Measurements from ENCODE around the gene PLEKHA4. TPM values are rescaled to one million over a fixed set of nuclear protein-coding genes. Genes with fewer than 3 reads are reported as not detected.
A peak's percentile ranks its signal among the peaks of the same experiment; 100 is the strongest.

Gene PLEKHA4
- total and polyA plus RNA-seq, 9 of the 15 experiments (the other 6 are each of a cell fraction or from before 2014, with no cell fraction given): 0.07 to 30.8 (median 11.4) TPM

- peak; percentile 71 for TF ChIP-seq SMAD4 (CRISPR knock-in tag; conservative IDR thresholded peaks at IDR 0.05)
- TF ChIP-seq PYGO2 (tag; IDR thresholded peaks at IDR 0.05): peak; percentile 44; the same call in 1 of the 2 replicates
- TF ChIP-seq SP2 (IDR thresholded peaks at IDR 0.05; ENCODE audit: extremely low read depth, low read depth, low read length, poor library complexity, severe bottlenecking): no peak
- TF ChIP-seq LARP7 (IDR thresholded peaks at IDR 0.05): 0 out of 2 replicates have a peak, but pooled peaks have one; percentile 49
- no peak for TF ChIP-seq SMAD1 (IDR thresholded peaks at IDR 0.05; ENCODE audit: low read depth, low read length, partially characterized antibody)
- TF ChIP-seq BRD4 (IDR thresholded peaks at IDR 0.05): no peak
- peak; percentile 65; the same call in 1 of the 2 replicates for TF ChIP-seq JUN (IDR thresholded peaks at IDR 0.05; ENCODE audit: borderline replicate concordance, low read depth, low read length)
- peak; percentile 61; the same call in 1 of the 2 replicates for TF ChIP-seq JUN (CRISPR knock-in tag; IDR thresholded peaks at IDR 0.05; ENCODE audit: borderline replicate concordance)
- TF ChIP-seq ZBTB33 (CRISPR knock-in tag; IDR thresholded peaks at IDR 0.05): peak; percentile 76
- peak; percentile 38; the same call in 1 of the 2 replicates for TF ChIP-seq KLF16 (IDR thresholded peaks at IDR 0.05)
- no peak for TF ChIP-seq SNRNP70 (optimal IDR thresholded peaks at IDR 0.05; ENCODE audit: low read depth, low read length)
- TF ChIP-seq ASH1L (IDR thresholded peaks at IDR 0.05; ENCODE audit: borderline replicate concordance, low read depth, partially characterized antibody): peak; percentile 75
- TF ChIP-seq HSF4 (CRISPR knock-in tag; IDR thresholded peaks at IDR 0.05; ENCODE audit: borderline replicate concordance): no peak
- TF ChIP-seq SIRT6 (IDR thresholded peaks at IDR 0.05; ENCODE audit: low read depth, low read length): no peak
- TF ChIP-seq SRSF3 (IDR thresholded peaks at IDR 0.05; ENCODE audit: insufficient read depth, low read length): no peak
- peak; percentile 99 for TF ChIP-seq SIX5 (IDR thresholded peaks at IDR 0.05; ENCODE audit: borderline replicate concordance in 1 of 2, insufficient read depth in 1 of 2, low read depth in 1 of 2, low read length in 2 of 2)
- peak; percentile 51 for TF ChIP-seq SOX6 (IDR thresholded peaks at IDR 0.05)
- TF ChIP-seq ZC3H11A (IDR thresholded peaks at IDR 0.05; ENCODE audit: low read depth, low read length): no peak
- TF ChIP-seq EP300 (IDR thresholded peaks at IDR 0.05; ENCODE audit: low read length): 0 out of 2 replicates have a peak, but pooled peaks have one; percentile 20
- TF ChIP-seq POLR2B (IDR thresholded peaks at IDR 0.05; ENCODE audit: low read depth, partially characterized antibody): peak; percentile 60
- TF ChIP-seq RAD51 (IDR thresholded peaks at IDR 0.05; ENCODE audit: borderline replicate concordance, low read depth): no peak
- TF ChIP-seq EZH2 (IDR thresholded peaks at IDR 0.05; ENCODE audit: borderline replicate concordance, low read depth, low read length): no peak
- no peak for TF ChIP-seq ZNF586 (CRISPR knock-in tag; conservative IDR thresholded peaks at IDR 0.05)
- TF ChIP-seq ZFP30 (CRISPR knock-in tag; IDR thresholded peaks at IDR 0.05; ENCODE audit: borderline replicate concordance): no peak
- peak; percentile 98 for TF ChIP-seq CREB3L1 (IDR thresholded peaks at IDR 0.05; ENCODE audit: borderline replicate concordance, low read depth)
- no peak for TF ChIP-seq DACH1 (IDR thresholded peaks at IDR 0.05; ENCODE audit: partially characterized antibody)
- peak; percentile 91 for TF ChIP-seq CC2D1A (IDR thresholded peaks at IDR 0.05)
These were observed 73.2 kb downstream of the PLEKHA4 start (continued) for GRCh38 chr19:48795055-48795684.
